Measurements from ENCODE around the gene MICALL1.

MICALL1 gene, protein sequence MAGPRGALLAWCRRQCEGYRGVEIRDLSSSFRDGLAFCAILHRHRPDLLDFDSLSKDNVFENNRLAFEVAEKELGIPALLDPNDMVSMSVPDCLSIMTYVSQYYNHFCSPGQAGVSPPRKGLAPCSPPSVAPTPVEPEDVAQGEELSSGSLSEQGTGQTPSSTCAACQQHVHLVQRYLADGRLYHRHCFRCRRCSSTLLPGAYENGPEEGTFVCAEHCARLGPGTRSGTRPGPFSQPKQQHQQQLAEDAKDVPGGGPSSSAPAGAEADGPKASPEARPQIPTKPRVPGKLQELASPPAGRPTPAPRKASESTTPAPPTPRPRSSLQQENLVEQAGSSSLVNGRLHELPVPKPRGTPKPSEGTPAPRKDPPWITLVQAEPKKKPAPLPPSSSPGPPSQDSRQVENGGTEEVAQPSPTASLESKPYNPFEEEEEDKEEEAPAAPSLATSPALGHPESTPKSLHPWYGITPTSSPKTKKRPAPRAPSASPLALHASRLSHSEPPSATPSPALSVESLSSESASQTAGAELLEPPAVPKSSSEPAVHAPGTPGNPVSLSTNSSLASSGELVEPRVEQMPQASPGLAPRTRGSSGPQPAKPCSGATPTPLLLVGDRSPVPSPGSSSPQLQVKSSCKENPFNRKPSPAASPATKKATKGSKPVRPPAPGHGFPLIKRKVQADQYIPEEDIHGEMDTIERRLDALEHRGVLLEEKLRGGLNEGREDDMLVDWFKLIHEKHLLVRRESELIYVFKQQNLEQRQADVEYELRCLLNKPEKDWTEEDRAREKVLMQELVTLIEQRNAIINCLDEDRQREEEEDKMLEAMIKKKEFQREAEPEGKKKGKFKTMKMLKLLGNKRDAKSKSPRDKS

GRCh38 chr22:37905534-37906363 lies at the start of gene MICALL1:
MICALL1 (plus strand) TSS chr22:37906297; CDS start chr22:37906423, 126 bp downstream.
- peak; percentile 72 for DNase-seq (ENCODE audit: low read depth)

DNA sequence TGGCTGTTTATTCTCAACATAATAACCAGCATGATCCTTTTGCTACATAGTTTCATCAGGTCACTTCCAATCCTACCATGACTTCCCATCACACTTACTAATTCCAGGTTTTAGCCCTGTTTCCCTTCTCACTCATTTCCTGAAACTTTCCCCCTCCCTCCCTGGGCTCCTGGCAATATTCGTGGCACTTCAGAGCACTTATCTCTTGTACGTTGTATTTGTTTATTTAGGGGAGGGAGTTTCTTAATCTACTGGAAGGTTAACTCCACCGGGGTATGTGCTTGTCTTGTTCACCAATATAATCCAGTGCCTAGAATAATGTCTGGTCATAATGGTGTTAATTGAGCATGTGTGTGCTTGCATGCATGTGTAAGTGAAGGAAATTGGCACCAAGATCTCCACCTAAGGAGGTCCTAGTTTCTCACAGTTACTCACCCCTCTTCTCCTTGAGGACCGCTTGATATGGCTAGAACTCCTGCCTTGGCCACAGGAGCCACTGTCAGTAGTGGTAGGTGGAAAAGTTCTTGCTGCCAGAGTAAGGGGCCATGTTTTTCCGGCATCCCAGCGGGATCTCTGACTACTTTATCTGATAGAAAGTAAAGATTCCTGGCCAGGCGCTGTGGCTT lies 45.2 kb upstream of the MICALL1 start:
- DNase-seq (ENCODE audit: low read depth) = no peak

- DNase-seq (ENCODE audit: low read depth) = no peak
Observed at GRCh38 chr22:37862570-37863325, 43.3 kb upstream of the MICALL1 start.

DNA sequence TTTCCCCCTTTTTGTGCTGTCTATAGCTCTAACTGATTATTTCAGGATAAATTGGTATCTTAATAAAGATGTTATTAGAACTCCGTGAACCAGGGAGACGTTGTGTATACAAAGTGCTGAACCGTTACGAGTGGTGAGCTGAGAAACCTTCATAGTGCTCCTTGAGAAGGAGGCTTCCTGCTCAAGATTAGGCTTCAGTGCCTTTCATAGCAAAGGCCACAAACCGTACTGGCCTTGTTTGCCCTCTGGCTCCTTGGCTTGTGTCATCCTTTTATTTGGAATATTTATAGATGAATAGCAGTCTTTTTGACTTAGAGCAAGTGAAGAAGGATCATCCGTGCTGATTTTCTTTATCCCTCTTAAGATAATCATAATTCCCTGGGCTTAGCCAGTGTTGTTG lies 40.6 kb upstream of the MICALL1 start:
- DNase-seq (ENCODE audit: low read depth) = no peak

- no peak for DNase-seq (ENCODE audit: low read depth)
Observed at GRCh38 chr22:37870273-37870672, 35.8 kb upstream of the MICALL1 start.

- peak; percentile 43 for DNase-seq (ENCODE audit: low read depth)
Observed at GRCh38 chr22:37880668-37881440, 25.2 kb upstream of the MICALL1 start.

GRCh38 chr22:37884420-37884819 lies 21.7 kb upstream of the MICALL1 start:
- peak; percentile 54 for DNase-seq (ENCODE audit: low read depth)

GRCh38 chr22:37887584-37888378 lies 18.3 kb upstream of the MICALL1 start:
- DNase-seq (ENCODE audit: low read depth) = peak; percentile 90

GRCh38 chr22:37891926-37892325 lies 14.2 kb upstream of the MICALL1 start:
- DNase-seq (ENCODE audit: low read depth) = no peak

GRCh38 chr22:37892566-37893335 lies 13.3 kb upstream of the MICALL1 start:
- DNase-seq (ENCODE audit: low read depth) = peak; percentile 23

- DNase-seq (ENCODE audit: low read depth) = no peak
Observed at GRCh38 chr22:37893583-37893983, 12.5 kb upstream of the MICALL1 start.

- DNase-seq (ENCODE audit: low read depth) = no peak
Observed at GRCh38 chr22:37894939-37895670, 11.0 kb upstream of the MICALL1 start.

DNA sequence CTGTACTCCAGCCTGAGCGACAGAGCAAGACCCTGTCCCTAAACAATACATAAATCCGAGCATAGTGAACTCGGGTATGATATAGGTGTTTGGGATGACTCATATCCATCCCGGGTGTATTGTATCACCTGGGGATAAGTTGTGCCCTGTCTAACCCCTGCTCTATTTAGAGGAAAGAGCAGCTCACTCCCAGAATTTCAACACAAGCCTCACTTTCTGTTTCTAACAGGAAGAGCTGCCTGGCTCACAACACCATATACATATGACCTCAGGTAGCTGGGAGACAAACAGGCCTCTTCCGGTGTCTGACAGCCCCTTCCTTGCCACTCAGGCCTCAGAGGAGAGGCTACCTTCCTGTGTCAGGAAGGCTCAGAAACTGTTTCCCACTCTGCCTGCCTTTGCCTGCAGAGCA lies 9.9 kb upstream of the MICALL1 start:
- no peak for DNase-seq (ENCODE audit: low read depth)

GRCh38 chr22:37896939-37897338 lies 9.2 kb upstream of the MICALL1 start:
- DNase-seq (ENCODE audit: low read depth) = no peak

DNA sequence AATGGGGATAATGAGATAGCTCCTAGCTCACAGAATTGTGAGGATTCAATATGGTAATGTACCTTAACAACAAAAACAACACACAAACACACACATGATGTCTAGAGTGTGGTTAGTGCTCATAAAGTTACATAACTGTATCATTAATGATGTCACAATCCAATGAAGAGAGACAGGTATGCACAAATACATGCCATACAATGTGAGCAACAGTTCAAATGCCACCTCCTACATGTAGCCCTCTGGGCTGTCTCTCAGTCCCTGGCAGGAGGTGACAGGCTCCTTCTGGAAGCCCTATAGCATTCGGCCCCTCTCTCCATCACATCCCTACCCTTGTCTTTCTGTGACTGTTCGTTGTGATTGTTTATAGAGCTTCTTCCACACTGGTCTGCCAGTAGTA lies 8.3 kb upstream of the MICALL1 start:
- DNase-seq (ENCODE audit: low read depth) = no peak

DNA sequence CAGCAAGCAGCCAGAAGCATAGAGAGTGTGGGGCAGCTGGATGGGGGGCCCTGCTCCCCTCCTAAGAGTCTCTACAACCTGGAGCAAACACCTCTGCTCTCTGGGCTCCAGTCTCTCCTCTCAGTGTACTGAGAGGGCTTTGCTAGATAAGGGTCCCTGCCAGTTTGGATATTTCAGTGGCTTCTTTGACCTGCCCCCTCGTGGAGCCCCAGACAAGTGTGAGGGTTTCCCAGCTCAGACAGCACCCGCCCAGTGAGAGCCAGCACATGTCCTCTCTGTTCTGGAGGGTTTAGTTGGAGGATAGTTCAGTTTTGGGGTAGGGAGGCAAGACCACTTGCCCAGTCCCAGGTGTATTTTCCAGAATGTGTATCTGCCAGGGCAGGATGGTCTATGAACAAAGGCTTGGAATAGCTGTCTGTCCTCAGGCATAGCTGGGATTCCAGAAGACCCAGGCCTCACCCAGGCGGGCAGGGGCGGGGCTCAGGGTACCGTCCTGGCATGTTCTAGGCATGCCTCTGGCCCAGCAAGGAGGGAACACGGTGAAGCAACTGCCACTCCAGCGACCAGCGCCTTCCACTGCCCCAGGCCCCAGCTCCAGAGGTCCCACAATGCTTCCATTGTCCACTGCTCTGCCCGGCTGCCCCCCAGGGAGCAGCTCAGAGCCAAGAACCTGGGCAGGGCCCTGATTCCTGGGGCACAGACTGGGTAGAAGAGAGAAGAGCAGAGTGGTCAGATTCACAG lies 7.5 kb upstream of the MICALL1 start:
- no peak for DNase-seq (ENCODE audit: low read depth)
